NCI-H446 (cell line): ENCODE measurements around the gene PTGR1.
"Not testable (repeated sequence)": the region's sequence is repeated elsewhere in the genome, so short reads cannot be mapped to it uniquely, and the experiment has no call there.

ENCODE experiments used
- DNase-seq, 2 experiments: peaks; one replicate each; lab custom pipeline; 2025; lab: John Stamatoyannopoulos, UW

PTGR1 gene

GRCh38 chr9:111599092-111599954 is at the start of gene PTGR1:
PTGR1 (minus strand) TSS chr9:111599647; CDS start chr9:111597422, 2,225 bp downstream.
- peak in 1 of 2 experiments; percentile 44 for DNase-seq

GRCh38 chr9:111649016-111649415 is 49.6 kb upstream of the PTGR1 start:
- DNase-seq = no peak

GRCh38 chr9:111648066-111648465 is 48.6 kb upstream of the PTGR1 start:
- DNase-seq = no peak

- DNase-seq = no peak
Observed at GRCh38 chr9:111646417-111646816, 47.0 kb upstream of the PTGR1 start.

GRCh38 chr9:111645806-111646205 is 46.4 kb upstream of the PTGR1 start:
- DNase-seq = no peak

- DNase-seq = no peak
Observed at GRCh38 chr9:111644195-111644772, 44.8 kb upstream of the PTGR1 start.

- DNase-seq = no peak
Observed at GRCh38 chr9:111637421-111637950, 38.0 kb upstream of the PTGR1 start.

- DNase-seq = no peak
Observed at GRCh38 chr9:111634860-111635259, 35.4 kb upstream of the PTGR1 start.

- DNase-seq = no peak
Observed at GRCh38 chr9:111633389-111633736, 33.9 kb upstream of the PTGR1 start.

- no peak for DNase-seq
Observed at GRCh38 chr9:111632695-111633388, 33.4 kb upstream of the PTGR1 start.

GRCh38 chr9:111632060-111632459 is 32.6 kb upstream of the PTGR1 start:
- no peak for DNase-seq

- peak; percentile 77 to 93 for DNase-seq
Observed at GRCh38 chr9:111631214-111631971, 31.9 kb upstream of the PTGR1 start, which contains the start of gene DNAJC25. DNAJC25 (plus strand) TSS chr9:111631334; CDS start chr9:111631408, 74 bp downstream.

- no peak for DNase-seq
Observed at GRCh38 chr9:111630964-111631213, 31.4 kb upstream of the PTGR1 start.

GRCh38 chr9:111630182-111630963 is 30.9 kb upstream of the PTGR1 start:
- DNase-seq = no peak

- DNase-seq = no peak
Observed at GRCh38 chr9:111628411-111628810, 29.0 kb upstream of the PTGR1 start.

GRCh38 chr9:111627260-111627963 is 28.0 kb upstream of the PTGR1 start:
- no peak for DNase-seq

GRCh38 chr9:111622626-111623025 is 23.2 kb upstream of the PTGR1 start:
- no peak for DNase-seq

- DNase-seq = peak in 1 of 2 experiments; percentile 4
Observed at GRCh38 chr9:111621895-111622480, 22.5 kb upstream of the PTGR1 start.

- DNase-seq = not testable (repeated sequence)
Observed at GRCh38 chr9:111617349-111617748, 17.9 kb upstream of the PTGR1 start.

GRCh38 chr9:111615928-111616327 is 16.5 kb upstream of the PTGR1 start:
- no peak for DNase-seq
